ENCODE results near the gene CKAP2L. TPM values are rescaled to one million over a fixed set of nuclear protein-coding genes. Genes with fewer than 3 reads are reported as not detected.

Gene CKAP2L
- total RNA-seq, 4 donors from 2014 or later, result 0.64 to 33.0 (median 2.2) TPM; not detected in 1

DNA sequence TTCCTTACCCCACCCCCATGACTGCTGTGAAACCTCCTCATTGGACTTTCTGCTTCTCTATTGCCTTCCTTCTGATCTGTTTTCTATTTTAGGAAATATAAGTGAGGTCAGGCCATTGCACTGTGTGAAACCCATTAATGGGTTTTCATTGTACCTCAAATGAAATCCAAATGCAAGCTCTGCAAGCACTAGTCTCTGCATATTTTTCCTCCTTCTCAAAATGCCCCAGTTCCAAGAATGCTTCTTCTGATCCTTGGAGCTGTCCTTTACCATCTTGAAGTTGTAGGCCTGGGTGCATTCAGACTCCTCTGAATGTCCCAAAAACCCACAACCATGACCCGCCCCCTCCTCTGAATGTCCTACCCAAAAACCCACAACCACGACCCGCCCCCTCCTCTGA is 11.7 kb upstream of the CKAP2L start:
- Histone ChIP-seq H3K9me3 (no peaks in the 10 kb centered on the region), H3K36me3 (no peaks in the 10 kb centered on the region), H3K27me3 (no peaks in the 10 kb centered on the region), H3K4me1 (no peaks in the 10 kb centered on the region), H3K4me3 (no peak overlapping the region), H3K27ac (no peak overlapping the region)
- no peak for DNase-seq
- intact Hi-C loops (cut with DNase I; ENCODE audit: low total_unique reads) (no loop called here), in situ Hi-C loops (cut with MboI; ENCODE audit: low pct_ligation_motif_present in 1 of 4, low pct_unique_long_range_greater_than_20kb in 1 of 4, low sequenced_read_pairs in 3 of 4) (no loop called here)
- 82% methylated on average over 3 of the region's 3 CpGs; no CpG with 5 or more reads in 1 of the 2 donors for WGBS, 2 donors (ENCODE audit: low coverage in 1 of 2)
- TF ChIP-seq CTCF (IDR thresholded peaks at IDR 0.05), result no peak
- TF ChIP-seq POLR2AphosphoS5 (IDR thresholded peaks at IDR 0.05), result no peak
- no peak for TF ChIP-seq EP300 (IDR thresholded peaks at IDR 0.05; ENCODE audit: low read depth)
- no peak for TF ChIP-seq POLR2A (IDR thresholded peaks at IDR 0.05)

GRCh38 chr2:112774536-112775285 is 10.3 kb upstream of the CKAP2L start:
- Histone ChIP-seq H3K27ac (no peak overlapping the region), H3K4me3 (no peak overlapping the region), H3K9me3 (no peaks in the 10 kb centered on the region), H3K36me3 (no peaks in the 10 kb centered on the region), H3K27me3 (no peaks in the 10 kb centered on the region), H3K4me1 (no peaks in the 10 kb centered on the region)
- DNase-seq, result no peak
- TF ChIP-seq POLR2A (IDR thresholded peaks at IDR 0.05) (no peak), CTCF (IDR thresholded peaks at IDR 0.05) (no peak), POLR2AphosphoS5 (IDR thresholded peaks at IDR 0.05) (no peak), EP300 (IDR thresholded peaks at IDR 0.05; ENCODE audit: low read depth) (no peak)
- in situ Hi-C loops (cut with MboI; ENCODE audit: low pct_ligation_motif_present in 1 of 4, low pct_unique_long_range_greater_than_20kb in 1 of 4, low sequenced_read_pairs in 3 of 4), result loop anchor here in 1 of 4 donors (25.0 kb wide), 1 partner anchor 113 kb away; no protein-coding TSS in a partner anchor
- intact Hi-C loops (cut with DNase I; ENCODE audit: low total_unique reads), result no loop called here
- 86 to 99% methylated on average over 2 to 3 of the region's 3 CpGs for WGBS, 2 donors (ENCODE audit: low coverage in 1 of 2)

GRCh38 chr2:112773556-112773955 is 9.1 kb upstream of the CKAP2L start:
- Histone ChIP-seq H3K9me3 (no peaks in the 10 kb centered on the region), H3K27me3 (no peaks in the 10 kb centered on the region), H3K4me3 (no peak overlapping the region), H3K4me1 (no peaks in the 10 kb centered on the region), H3K36me3 (no peaks in the 10 kb centered on the region), H3K27ac (no peak overlapping the region)
- WGBS, 2 donors (ENCODE audit: low coverage in 1 of 2), result 90 to 100% methylated on average over 1 to 2 of the region's 2 CpGs
- intact Hi-C loops (cut with DNase I; ENCODE audit: low total_unique reads) (no loop called here), in situ Hi-C loops (cut with MboI; ENCODE audit: low pct_ligation_motif_present in 1 of 4, low pct_unique_long_range_greater_than_20kb in 1 of 4, low sequenced_read_pairs in 3 of 4) (loop anchor here in 1 of 4 donors (25.0 kb wide), 1 partner anchor 114 kb away; no protein-coding TSS in a partner anchor)
- no peak for DNase-seq
- TF ChIP-seq POLR2A (IDR thresholded peaks at IDR 0.05) (no peak), POLR2AphosphoS5 (IDR thresholded peaks at IDR 0.05) (no peak), EP300 (IDR thresholded peaks at IDR 0.05; ENCODE audit: low read depth) (no peak), CTCF (IDR thresholded peaks at IDR 0.05) (no peak)

DNA sequence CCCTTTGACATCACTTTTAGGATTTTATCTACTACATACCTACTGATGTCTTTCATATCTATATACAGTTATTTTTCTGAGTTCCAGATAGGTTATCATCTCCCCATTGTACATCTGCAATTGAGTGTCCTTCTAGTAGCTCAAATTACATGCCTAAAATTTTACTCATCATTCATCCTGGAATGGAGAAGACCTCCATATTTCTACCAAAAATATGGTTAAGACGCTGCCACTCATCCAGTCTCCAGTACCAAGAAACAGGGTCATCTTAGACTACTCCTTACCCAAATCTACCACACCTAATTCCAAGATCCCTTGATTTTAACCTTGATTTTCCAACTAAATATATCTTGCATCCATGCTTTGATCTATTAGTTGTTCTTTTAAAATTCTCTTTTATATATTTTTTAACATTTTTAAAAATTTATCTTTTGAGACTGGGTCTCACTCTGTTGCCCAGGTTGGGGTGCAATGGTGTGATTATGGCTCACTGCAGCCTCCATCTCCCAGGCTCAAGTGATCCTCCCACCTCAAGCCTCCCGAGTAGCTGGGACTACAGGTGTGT is 8.6 kb upstream of the CKAP2L start:
- no peak for DNase-seq
- H3K9me3 ChIP-seq, result no peaks in the 10 kb centered on the region
- TF ChIP-seq POLR2AphosphoS5 (IDR thresholded peaks at IDR 0.05) (no peak), CTCF (IDR thresholded peaks at IDR 0.05) (no peak), EP300 (IDR thresholded peaks at IDR 0.05; ENCODE audit: low read depth) (no peak), POLR2A (IDR thresholded peaks at IDR 0.05) (no peak)
- intact Hi-C loops (cut with DNase I; ENCODE audit: low total_unique reads), result no loop called here
- WGBS, 2 donors (ENCODE audit: low coverage in 1 of 2), result 65 to 91% methylated on average over 2 of the region's 2 CpGs
- peaks cover 0 to 3% (median 0%) of the 10 kb centered on the region in 4 donors for H3K4me1 ChIP-seq
- H3K36me3 ChIP-seq, result no peaks in the 10 kb centered on the region
- in situ Hi-C loops (cut with MboI; ENCODE audit: low pct_ligation_motif_present in 1 of 4, low pct_unique_long_range_greater_than_20kb in 1 of 4, low sequenced_read_pairs in 3 of 4), result loop anchor here in 1 of 4 donors (25.0 kb wide), 1 partner anchor 114 kb away; no protein-coding TSS in a partner anchor
- H3K27me3 ChIP-seq, result no peaks in the 10 kb centered on the region
- H3K27ac ChIP-seq, result no peak overlapping the region
- H3K4me3 ChIP-seq, result no peak overlapping the region
